Upper lobe of left lung (tissue), 4 donors: ENCODE data around the gene LRRIQ4.

Source experiments
- EP300 ChIP-seq, 4 donors: sonication (generic); formaldehyde crosslinking; IDR thresholded peaks; one replicate each; pipeline ENCODE4 v1.5.1; 2017; ENCODE audit warnings: antibody characterized with exemption in 4 of 4, control low read depth in 2 of 4
- POLR2AphosphoS5 ChIP-seq, 2 donors: sonication (generic); formaldehyde crosslinking; IDR thresholded peaks; one replicate each; pipeline ENCODE4 v1.5.1; 2017; ENCODE audit warnings: antibody characterized with exemption in 2 of 2

GRCh38 chr3:169764312-169764881 lies 48.3 kb upstream of the LRRIQ4 start:
- TF ChIP-seq EP300 (IDR thresholded peaks at IDR 0.05) (no peak), POLR2AphosphoS5 (IDR thresholded peaks at IDR 0.05) (peak; percentile 8 to 16)
